Hepatocyte (in vitro differentiated cells): ENCODE data around the gene TGFB3. TPM values are rescaled to one million over a fixed set of nuclear protein-coding genes. Genes with fewer than 3 reads are reported as not detected.

Source experiments
- DNase-seq: peaks from one replicate; pipeline ENCODE4 v3.0.0-alpha.2; 2016; ENCODE audit warnings: low spot score
- H2AFZ ChIP-seq: fragments of 200-600 bp; sonication (generic); 2 replicates; pipeline ENCODE4 v1.6.0; 2016; ENCODE audit warnings: antibody characterized with exemption, mild to moderate bottlenecking
- H3K27ac ChIP-seq: fragments of 200-600 bp; sonication (generic); 2 replicates; pipeline ENCODE4 v1.5.1; 2016; ENCODE audit warnings: mild to moderate bottlenecking
- H3K27me3 ChIP-seq: fragments of 200-600 bp; sonication (generic); 2 replicates; pipeline ENCODE4 v1.6.1; 2016
- H3K36me3 ChIP-seq: fragments of 200-600 bp; sonication (generic); replicated peaks from 2 replicates; pipeline ENCODE4 v1.5.1; 2016; ENCODE audit warnings: low read depth; ENCODE audit not compliant: insufficient read depth
- H3K4me1 ChIP-seq: fragments of 200-600 bp; sonication (generic); 2 replicates; pipeline ENCODE4 v1.5.1; 2016; ENCODE audit warnings: mild to moderate bottlenecking, moderate library complexity; ENCODE audit not compliant: insufficient read depth
- H3K4me2 ChIP-seq: fragments of 200-600 bp; sonication (generic); 2 replicates; pipeline ENCODE4 v1.6.0; 2016
- H3K4me3 ChIP-seq: fragments of 200-600 bp; sonication (generic); 2 replicates; pipeline ENCODE4 v1.5.1; 2016; ENCODE audit warnings: mild to moderate bottlenecking
- H3K79me2 ChIP-seq: fragments of 200-600 bp; sonication (generic); 2 replicates; pipeline ENCODE4 v1.6.0; 2017; ENCODE audit warnings: mild to moderate bottlenecking
- H3K9me2 ChIP-seq: fragments of 200-600 bp; sonication (generic); replicated peaks from 2 replicates; pipeline ENCODE4 v1.6.0; 2017; ENCODE audit warnings: mild to moderate bottlenecking; ENCODE audit not compliant: insufficient read depth
- H3K9me3 ChIP-seq: fragments of 200-600 bp; sonication (generic); 2 replicates; pipeline ENCODE4 v1.5.1; 2016; ENCODE audit warnings: low read depth, mild to moderate bottlenecking
- H4K20me1 ChIP-seq: fragments of 200-600 bp; sonication (generic); 2 replicates; pipeline ENCODE4 v1.6.0; 2016; ENCODE audit warnings: mild to moderate bottlenecking; ENCODE audit not compliant: insufficient read depth, poor library complexity, severe bottlenecking
- CTCF ChIP-seq: fragments of 200-600 bp; sonication (generic); IDR thresholded peaks from 2 replicates; pipeline ENCODE4 v1.5.1; 2016; ENCODE audit warnings: antibody characterized with exemption, mild to moderate bottlenecking; ENCODE audit not compliant: poor library complexity
- EZH2 ChIP-seq: fragments of 200-600 bp; sonication (generic); IDR thresholded peaks from 2 replicates; pipeline ENCODE4 v1.6.1; 2016; ENCODE audit warnings: antibody characterized with exemption, mild to moderate bottlenecking, borderline replicate concordance
- EZH2phosphoT487 ChIP-seq: fragments of 200-600 bp; sonication (generic); IDR thresholded peaks from one replicate; pipeline ENCODE4 v1.6.1; 2018; ENCODE audit warnings: antibody characterized with exemption, mild to moderate bottlenecking, low read depth, moderate library complexity; ENCODE audit not compliant: unreplicated experiment, severe bottlenecking
- WGBS: methylation state at CpG from one replicate; pipeline ENCODE4 v1.1.6; 2016; ENCODE audit warnings: low lambda C conversion rate; ENCODE audit errors: missing lambda C conversion rate; 5-methylcytosine and 5-hydroxymethylcytosine counted together
- polyA plus RNA-seq: library from polyadenylated mRNA; unstranded; fragments of >200 nt; fragmentation: Nextera tagmentation; extraction: Ambion mirVana; gene quantifications from 2 replicates; pipeline ENCODE4 v1.2.1, GENCODE V29; 2016
- total RNA-seq: library from RNA; depleted of rRNA; stranded (reverse); fragments of >200 nt; gene quantifications from 2 replicates; pipeline ENCODE4 v1.2.3, GENCODE V29; 2014

TGFB3 gene
- total and polyA plus RNA-seq, 2 experiments from 2014 or later = 23.1 to 26.2 TPM

- Histone ChIP-seq H3K27ac (no peak overlapping the region), H3K4me2 (no peak overlapping the region), H3K4me1 (peaks cover 19% of the 10 kb centered on the region), H3K36me3 (no peaks in the 10 kb centered on the region), H4K20me1 (no peaks in the 10 kb centered on the region), H3K4me3 (no peak overlapping the region), H2AFZ (no peak overlapping the region), H3K79me2 (peaks cover 24% of the 10 kb centered on the region), H3K27me3 (no peaks in the 10 kb centered on the region), H3K9me3 (no peaks in the 10 kb centered on the region), H3K9me2 (no peaks in the 10 kb centered on the region)
- TF ChIP-seq EZH2phosphoT487 (no peak), CTCF (no peak), EZH2 (no peak)
- no peak for DNase-seq
- WGBS = 58% methylated on average over 2 of the region's 2 CpGs
Observed at GRCh38 chr14:75984674-75985073, 2.9 kb upstream of the TGFB3 start.

GRCh38 chr14:75983019-75983358 lies 1.2 kb upstream of the TGFB3 start:
- WGBS = 39% methylated on average over 7 of the region's 7 CpGs
- Histone ChIP-seq H3K79me2 (peaks cover 40% of the 10 kb centered on the region), H3K4me1 (peaks cover 27% of the 10 kb centered on the region), H3K9me3 (no peaks in the 10 kb centered on the region), H3K27me3 (no peaks in the 10 kb centered on the region), H3K9me2 (no peaks in the 10 kb centered on the region), H3K36me3 (no peaks in the 10 kb centered on the region), H4K20me1 (no peaks in the 10 kb centered on the region), H3K27ac (peak overlapping the region; percentile 98), H3K4me3 (peak overlapping the region; percentile 26), H3K4me2 (peak overlapping the region; percentile 91), H2AFZ (peak overlapping the region; percentile 45)
- DNase-seq = no peak
- TF ChIP-seq EZH2 (no peak), CTCF (no peak), EZH2phosphoT487 (no peak)

- peak overlapping the region; percentile 80 for H3K4me3 ChIP-seq
- no peaks in the 10 kb centered on the region for H3K9me3 ChIP-seq
- 2% methylated on average over 47 of the region's 77 CpGs for WGBS
- H3K4me2 ChIP-seq = peak overlapping the region; percentile 91
- TF ChIP-seq CTCF = peak; percentile 81
- no peak for TF ChIP-seq EZH2
- peak overlapping the region; percentile 98 for H3K27ac ChIP-seq
- H4K20me1 ChIP-seq = no peaks in the 10 kb centered on the region
- H3K36me3 ChIP-seq = no peaks in the 10 kb centered on the region
- H3K27me3 ChIP-seq = no peaks in the 10 kb centered on the region
- H3K4me1 ChIP-seq = peaks cover 27% of the 10 kb centered on the region
- H3K79me2 ChIP-seq = peaks cover 39% of the 10 kb centered on the region
- peak; percentile 90 for DNase-seq
- H3K9me2 ChIP-seq = no peaks in the 10 kb centered on the region
- peak overlapping the region; percentile 97 for H2AFZ ChIP-seq
Observed at GRCh38 chr14:75982266-75983018, 647 bp upstream of the TGFB3 start.
